HEK293 (cell line): ENCODE measurements around the gene SYCE1.

Source experiments
- CTCF ChIA-PET: fragments of 350-600 bp; formaldehyde crosslinking; extraction: SDS; loops from one replicate; lab custom pipeline; 2021; ENCODE audit warnings: antibody characterized with exemption; lab: Yijun Ruan, JAX
- POLR2A ChIA-PET: fragments of 300-600 bp; formaldehyde crosslinking; extraction: SDS; loops from one replicate; lab custom pipeline; 2020; ENCODE audit warnings: antibody characterized with exemption, inconsistent platforms; lab: Yijun Ruan, JAX
- H3K27ac ChIP-seq: fragments of 200-500 bp; sonication (Bioruptor generic); 2 replicates; pipeline ENCODE4 v1.5.1; 2014; ENCODE audit warnings: low read depth, low read length, control low read depth, inconsistent platforms; ENCODE audit errors: extremely low read depth
- H3K36me3 ChIP-seq, 2 experiments: fragments of 200-500 bp in 1 of 2; sonication (Bioruptor generic) in 1 of 2; 1 replicate in 1 of 2; 2 replicates in 1 of 2; pipeline ENCODE4 v1.5.1; 2014 to 2017; ENCODE audit warnings: inconsistent platforms in 2 of 2, low read length in 2 of 2; ENCODE audit not compliant: control insufficient read depth in 2 of 2, insufficient read depth in 1 of 2
- H3K4me1 ChIP-seq: fragments of 200-500 bp; sonication (Bioruptor generic); 2 replicates; pipeline ENCODE4 v1.5.1; 2014; ENCODE audit warnings: mild to moderate bottlenecking, low read length, inconsistent platforms; ENCODE audit not compliant: control insufficient read depth, insufficient read depth
- H3K4me3 ChIP-seq: 2 replicates; pipeline ENCODE4 v1.5.1; 2011; ENCODE audit warnings: low read depth, mild to moderate bottlenecking, control low read depth, low read length, moderate library complexity
- H3K9me3 ChIP-seq: fragments of 200-500 bp; sonication (Bioruptor generic); 2 replicates; pipeline ENCODE4 v1.5.1; 2014; ENCODE audit warnings: low read depth, low read length, inconsistent platforms; ENCODE audit not compliant: control insufficient read depth, insufficient read depth
- ELK4 ChIP-seq: IDR thresholded peaks from 2 replicates; pipeline ENCODE4 v1.6.1; 2011; ENCODE audit warnings: mild to moderate bottlenecking, low read depth, low read length, borderline replicate concordance
- GLI2 ChIP-seq: fragments of 450-650 bp; formaldehyde crosslinking; IDR thresholded peaks from 2 replicates; pipeline ENCODE4; 2017; ENCODE audit warnings: missing biosample characterization, missing genetic modification characterization, low read depth, borderline replicate concordance
- OSR2 ChIP-seq: fragments of 450-650 bp; formaldehyde crosslinking; IDR thresholded peaks from 2 replicates; pipeline ENCODE4 v1.5.1; 2016; ENCODE audit warnings: missing biosample characterization, missing genetic modification characterization
- PATZ1 ChIP-seq: fragments of 450-650 bp; formaldehyde crosslinking; IDR thresholded peaks from 2 replicates; pipeline ENCODE4 v1.5.1; 2016; ENCODE audit warnings: missing biosample characterization, missing genetic modification characterization
- RBAK ChIP-seq: fragments of 450-650 bp; formaldehyde crosslinking; IDR thresholded peaks from 2 replicates; pipeline ENCODE4 v1.5.1; 2016; ENCODE audit warnings: missing biosample characterization, missing genetic modification characterization
- YY2 ChIP-seq: fragments of 450-650 bp; formaldehyde crosslinking; IDR thresholded peaks from 2 replicates; pipeline ENCODE4 v1.5.1; 2016; ENCODE audit warnings: missing biosample characterization, missing genetic modification characterization
- ZBTB17 ChIP-seq: fragments of 450-650 bp; formaldehyde crosslinking; IDR thresholded peaks from 2 replicates; pipeline ENCODE4 v1.5.1; 2016; ENCODE audit warnings: missing biosample characterization, missing genetic modification characterization
- ZBTB26 ChIP-seq: fragments of 450-650 bp; formaldehyde crosslinking; optimal IDR thresholded peaks from 2 replicates; pipeline ENCODE3; 2016; ENCODE audit warnings: missing biosample characterization, mild to moderate bottlenecking, missing genetic modification characterization
- ZFP3 ChIP-seq: fragments of 450-650 bp; formaldehyde crosslinking; IDR thresholded peaks from 2 replicates; pipeline ENCODE4 v1.5.1; 2016; ENCODE audit warnings: low read depth, missing biosample characterization, missing genetic modification characterization
- ZFP69B ChIP-seq: fragments of 450-650 bp; formaldehyde crosslinking; IDR thresholded peaks from 2 replicates; pipeline ENCODE4 v1.5.1; 2016; ENCODE audit warnings: missing biosample characterization, missing genetic modification characterization
- ZNF19 ChIP-seq: fragments of 450-650 bp; formaldehyde crosslinking; IDR thresholded peaks from 2 replicates; pipeline ENCODE4; 2016; ENCODE audit warnings: missing biosample characterization, missing genetic modification characterization, low read depth
- ZNF274 ChIP-seq, 2 experiments: fragments of 200-500 bp in 1 of 2; fragments of 450-650 bp in 1 of 2; sonication (Bioruptor generic) in 1 of 2; formaldehyde crosslinking in 1 of 2; IDR thresholded peaks; 2 replicates each; pipeline versions ENCODE4 v1.5.1 to v1.6.1; 2014 to 2016; ENCODE audit warnings: borderline replicate concordance in 1 of 2, inconsistent platforms in 1 of 2, low read length in 1 of 2, missing biosample characterization in 1 of 2, missing genetic modification characterization in 1 of 2
- ZNF473 ChIP-seq: fragments of 450-650 bp; formaldehyde crosslinking; IDR thresholded peaks from 2 replicates; pipeline ENCODE4 v1.5.1; 2017; ENCODE audit warnings: missing biosample characterization, missing genetic modification characterization
- ZNF510 ChIP-seq: fragments of 450-650 bp; formaldehyde crosslinking; IDR thresholded peaks from 2 replicates; pipeline ENCODE4 v1.5.1; 2018; ENCODE audit warnings: mild to moderate bottlenecking, missing genetic modification characterization, missing biosample characterization; ENCODE audit not compliant: insufficient replicate concordance
- ZNF530 ChIP-seq: fragments of 450-650 bp; formaldehyde crosslinking; IDR thresholded peaks from 2 replicates; pipeline ENCODE4 v1.5.1; 2016; ENCODE audit warnings: low read depth, missing biosample characterization, missing genetic modification characterization
- ZNF549 ChIP-seq: fragments of 450-650 bp; IDR thresholded peaks from 2 replicates; pipeline ENCODE4 v1.5.1; 2018; ENCODE audit warnings: missing biosample characterization, missing genetic modification characterization, mild to moderate bottlenecking, inconsistent platforms, moderate library complexity
- ZNF571 ChIP-seq: fragments of 450-650 bp; formaldehyde crosslinking; IDR thresholded peaks from 2 replicates; pipeline ENCODE4 v1.5.0; 2017; ENCODE audit warnings: missing biosample characterization, missing genetic modification characterization
- ZNF621 ChIP-seq: fragments of 450-650 bp; formaldehyde crosslinking; IDR thresholded peaks from 2 replicates; pipeline ENCODE4 v1.5.1; 2017; ENCODE audit warnings: missing biosample characterization, missing genetic modification characterization
- ZNF677 ChIP-seq: fragments of 450-650 bp; IDR thresholded peaks from 2 replicates; pipeline ENCODE4 v1.5.0; 2018; ENCODE audit warnings: missing biosample characterization, mild to moderate bottlenecking, missing genetic modification characterization, moderate library complexity
- ZNF692 ChIP-seq: fragments of 450-650 bp; formaldehyde crosslinking; IDR thresholded peaks from 2 replicates; pipeline ENCODE4 v1.5.1; 2016; ENCODE audit warnings: missing biosample characterization, missing genetic modification characterization

Gene SYCE1

GRCh38 chr10:133534417-133534816, 31.0 kb downstream of the SYCE1 start (continued):
- TF ChIP-seq ZNF19 (no peak), ELK4 (no peak), ZBTB17 (tag by site-specific recombination) (no peak)

- no peaks in the 10 kb centered on the region for H3K4me1 ChIP-seq
- TF ChIP-seq ZFP69B (tag by site-specific recombination) (no peak), ZNF677 (tag by site-specific recombination) (no peak), ZBTB26 (tag by site-specific recombination) (no peak), OSR2 (tag by site-specific recombination) (no peak), ZNF549 (tag by site-specific recombination) (no peak), ZNF571 (tag by site-specific recombination) (no peak), ZNF510 (no peak), ZNF621 (tag by site-specific recombination) (no peak), ZNF530 (no peak), ZNF274 (IDR thresholded peaks at IDR 0.05; ENCODE audit: low read length) (no peak), ZNF274 (tag by site-specific recombination; IDR thresholded peaks at IDR 0.05; ENCODE audit: borderline replicate concordance) (no peak), ZNF473 (tag by site-specific recombination) (no peak), PATZ1 (tag by site-specific recombination) (no peak), GLI2 (tag by site-specific recombination) (no peak), ZNF692 (tag by site-specific recombination) (no peak), RBAK (tag by site-specific recombination) (no peak), ZFP3 (tag by site-specific recombination) (no peak), YY2 (tag by site-specific recombination) (no peak)
- H3K9me3 ChIP-seq = no peaks in the 10 kb centered on the region
- ChIA-PET CTCF (interaction anchor here (0.5 kb wide), 1 partner anchor 14 kb away, joined by 3 read pairs; no protein-coding TSS in a partner anchor), POLR2A (interaction anchor here (1.9 kb wide), 1 partner anchor 13 kb away, joined by 5 read pairs; no protein-coding TSS in a partner anchor)
- H3K4me3 ChIP-seq = no peak overlapping the region
- H3K27ac ChIP-seq = no peak overlapping the region
- no peaks in the 10 kb centered on the region for H3K36me3 ChIP-seq
Observed at GRCh38 chr10:133532871-133533270, 32.5 kb downstream of the SYCE1 start.
